Head of caudate nucleus (tissue), 42 donors: ENCODE measurements around the gene MLF2.
A peak's percentile ranks its signal among the peaks of the same experiment; 100 is the strongest.
"Not testable (repeated sequence)": the region's sequence is repeated elsewhere in the genome, so short reads cannot be mapped to it uniquely, and the experiment has no call there.

Source experiments
- DNase-seq, 42 donors: peaks; one replicate each; pipeline versions ENCODE4 v3.0.0 to v3.0.0-alpha.2; 2020 to 2021; ENCODE audit warnings: mixed read lengths in 7 of 42
- intact Hi-C: fragments of 100-400 bp; cut with DNase I; formaldehyde crosslinking; loops from one replicate; pipeline ENCODE4 v1.15.0; 2022

MLF2 gene

DNA sequence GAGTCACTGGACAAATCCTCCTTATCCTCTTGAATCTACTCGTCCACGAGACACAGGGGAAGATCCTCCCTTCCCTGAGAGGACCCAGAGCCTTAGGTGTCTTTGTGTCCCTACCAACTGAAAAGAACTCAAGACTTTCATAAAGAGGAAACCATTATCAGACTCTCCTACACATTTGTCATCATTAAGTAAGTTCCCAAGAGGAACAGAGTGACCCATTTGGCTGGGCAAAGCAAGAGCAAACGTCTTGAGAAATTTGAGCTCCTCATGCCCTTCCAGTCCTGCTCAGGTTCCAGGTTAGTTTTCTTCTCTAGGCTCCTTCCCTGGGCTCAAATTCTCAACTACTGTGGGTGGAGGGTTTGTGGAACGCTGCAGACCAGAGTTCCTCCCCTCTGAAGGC, 5.7 kb downstream of the MLF2 start:
- intact Hi-C loops, result no loop called here
- no peak for DNase-seq

DNA sequence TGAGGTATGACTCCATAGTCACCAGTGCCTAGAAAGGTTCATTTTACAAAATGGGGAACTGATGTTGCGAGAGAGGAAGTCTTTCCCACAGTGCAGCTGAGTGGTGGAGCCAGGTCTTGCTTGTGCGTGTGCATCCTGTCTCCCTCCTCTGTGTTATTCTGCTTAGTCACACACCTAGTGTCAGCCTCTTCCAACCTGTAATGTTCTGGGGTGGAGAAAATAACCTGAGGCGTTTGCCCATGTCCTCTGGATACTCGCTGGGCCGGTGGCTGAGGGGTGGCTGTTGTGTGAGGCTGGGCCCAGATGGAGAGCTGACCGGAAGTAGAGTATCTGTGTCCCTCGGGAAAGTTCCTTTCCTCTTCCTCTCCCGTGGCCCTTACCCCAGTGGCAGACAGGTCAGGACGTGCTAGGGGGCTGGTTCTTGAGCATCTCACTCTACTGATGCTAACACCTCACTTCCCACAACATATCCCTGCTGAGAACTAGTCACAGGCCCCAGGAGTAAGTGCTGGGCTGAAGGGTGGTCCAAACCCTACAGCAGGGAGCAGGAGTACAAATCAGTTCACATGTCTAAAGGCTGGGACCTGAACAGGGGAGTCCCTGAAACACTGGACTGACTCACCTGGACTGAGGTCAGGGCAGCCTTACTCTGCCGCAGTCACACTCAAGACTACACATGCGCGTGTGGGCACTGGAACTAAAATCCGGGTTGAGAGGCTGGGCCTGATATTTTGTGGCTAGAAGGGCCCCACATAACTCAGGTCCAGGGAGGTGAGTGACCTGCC, 7.0 kb downstream of the MLF2 start:
- peak in 3 of 42 donors; percentile 14 to 46 (median 34) for DNase-seq

DNA sequence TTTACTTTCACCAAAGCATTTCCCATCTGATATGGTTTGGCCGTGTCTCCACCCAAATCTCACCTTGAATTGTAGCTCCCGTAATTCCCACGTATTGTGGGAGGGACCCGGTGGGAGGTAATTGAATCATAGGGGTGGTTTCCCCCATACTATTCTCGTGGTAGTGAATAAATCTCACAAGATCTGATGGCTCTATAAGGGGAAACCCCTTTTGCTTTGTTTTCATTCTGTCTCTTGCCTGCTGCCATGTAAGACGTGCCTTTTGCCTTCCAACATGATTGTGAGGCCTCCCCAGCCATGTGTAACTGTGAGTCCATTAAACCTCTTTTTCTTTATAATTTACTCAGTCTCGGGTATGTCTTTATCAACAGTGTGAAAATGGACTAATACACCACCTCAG, 9.6 kb downstream of the MLF2 start:
- DNase-seq, intact Hi-C loops: not testable (repeated sequence)

More for the DNA sequence above, 7.0 kb downstream of the MLF2 start:
- intact Hi-C loops, result no loop called here

DNA sequence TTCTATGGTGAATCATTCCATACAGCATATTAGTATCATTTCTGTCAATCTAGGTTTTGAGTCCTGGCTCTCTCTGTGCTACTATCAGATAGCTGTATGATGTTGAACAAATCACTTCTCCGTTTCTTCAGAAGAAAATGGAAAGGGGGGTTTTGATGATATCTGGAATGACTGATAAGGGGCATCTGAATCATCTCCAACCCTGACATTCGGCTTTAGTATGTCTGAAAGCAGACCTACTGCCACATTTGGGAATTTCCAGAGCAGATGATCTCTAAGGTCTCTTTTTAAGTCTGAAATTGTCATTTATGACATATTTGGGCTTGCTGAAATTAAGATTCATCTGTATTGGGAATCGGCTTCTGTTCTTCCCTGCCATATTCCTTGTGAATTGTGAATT, 10.1 kb downstream of the MLF2 start:
- no peak for DNase-seq

DNA sequence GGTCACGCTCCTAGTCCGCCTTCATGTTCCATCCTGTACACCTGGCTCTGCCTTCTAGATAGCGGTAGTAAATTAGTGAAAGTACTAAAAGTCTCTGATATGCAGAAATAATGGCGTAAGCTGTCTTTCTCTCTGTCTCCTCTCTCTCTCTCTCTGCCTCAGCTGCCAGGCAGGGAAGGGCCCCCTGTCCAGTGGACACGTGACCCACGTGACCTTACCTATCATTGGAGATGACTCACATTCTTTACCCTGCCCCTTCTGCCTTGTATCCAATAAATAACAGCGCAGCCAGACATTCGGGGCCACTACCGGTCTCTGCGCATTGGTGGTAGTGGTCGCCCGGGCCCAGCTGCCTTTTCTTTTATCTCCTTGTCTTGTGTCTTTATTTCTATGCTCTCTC, 10.9 kb downstream of the MLF2 start:
- intact Hi-C loops, DNase-seq: not testable (repeated sequence)

More for the DNA sequence above, 10.1 kb downstream of the MLF2 start:
- intact Hi-C loops, result no loop called here

DNA sequence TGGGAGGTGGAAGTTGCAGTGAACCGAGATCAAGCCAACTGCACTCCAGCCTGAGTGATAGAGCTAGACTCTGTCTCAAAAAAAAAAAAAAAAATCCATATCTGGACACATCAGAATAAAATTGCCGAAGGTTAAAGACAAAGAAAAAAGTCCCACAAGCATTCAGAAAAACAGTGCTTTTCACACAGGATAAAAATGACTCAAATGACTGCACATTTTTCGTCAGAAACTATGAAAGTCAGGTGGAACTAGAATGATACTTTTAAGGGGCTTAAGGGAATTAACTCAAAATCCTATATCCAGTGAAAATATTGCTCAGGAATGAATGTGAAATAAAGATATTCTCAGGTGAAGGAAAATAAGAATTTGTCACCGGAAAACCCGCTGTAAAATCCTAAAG, 16.2 kb downstream of the MLF2 start:
- no peak for DNase-seq
- intact Hi-C loops, result no loop called here

DNA sequence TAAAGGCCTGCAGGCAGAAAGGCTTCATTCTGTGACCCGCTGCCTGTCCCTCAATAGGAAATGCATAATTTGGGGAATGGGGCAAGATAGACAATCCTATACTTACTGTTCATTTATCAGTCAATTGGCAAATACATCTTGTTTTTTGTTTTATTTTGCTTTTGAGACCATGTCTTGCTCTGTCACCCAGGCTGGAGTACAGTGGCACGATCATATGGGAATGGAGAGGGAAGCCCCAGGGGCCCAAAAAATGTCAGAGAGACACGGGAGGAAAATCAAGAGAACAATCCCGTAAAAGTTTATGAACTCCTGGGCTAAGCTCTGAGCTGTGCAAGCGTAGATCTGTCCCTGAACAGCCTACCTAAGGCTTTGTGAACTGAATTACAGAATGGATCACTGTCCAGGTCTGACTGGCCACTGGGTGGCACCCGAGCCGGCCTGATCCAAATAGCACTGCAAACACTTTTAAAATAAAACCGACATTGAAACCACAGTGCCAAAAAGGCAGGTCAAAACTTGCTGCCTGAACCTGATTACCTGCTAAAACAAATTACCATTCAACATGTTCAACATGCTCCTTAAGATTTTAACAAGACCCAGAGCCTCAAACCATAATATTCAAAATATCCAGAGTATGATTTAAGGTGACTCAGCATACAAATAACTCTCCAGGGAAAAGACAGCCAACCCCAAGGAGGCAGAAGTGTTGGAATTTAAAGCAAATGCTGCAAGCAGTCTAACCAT, 17.3 kb downstream of the MLF2 start:
- peak; percentile 26 to 83 (median 63) for DNase-seq
- intact Hi-C loops, result no loop called here

DNA sequence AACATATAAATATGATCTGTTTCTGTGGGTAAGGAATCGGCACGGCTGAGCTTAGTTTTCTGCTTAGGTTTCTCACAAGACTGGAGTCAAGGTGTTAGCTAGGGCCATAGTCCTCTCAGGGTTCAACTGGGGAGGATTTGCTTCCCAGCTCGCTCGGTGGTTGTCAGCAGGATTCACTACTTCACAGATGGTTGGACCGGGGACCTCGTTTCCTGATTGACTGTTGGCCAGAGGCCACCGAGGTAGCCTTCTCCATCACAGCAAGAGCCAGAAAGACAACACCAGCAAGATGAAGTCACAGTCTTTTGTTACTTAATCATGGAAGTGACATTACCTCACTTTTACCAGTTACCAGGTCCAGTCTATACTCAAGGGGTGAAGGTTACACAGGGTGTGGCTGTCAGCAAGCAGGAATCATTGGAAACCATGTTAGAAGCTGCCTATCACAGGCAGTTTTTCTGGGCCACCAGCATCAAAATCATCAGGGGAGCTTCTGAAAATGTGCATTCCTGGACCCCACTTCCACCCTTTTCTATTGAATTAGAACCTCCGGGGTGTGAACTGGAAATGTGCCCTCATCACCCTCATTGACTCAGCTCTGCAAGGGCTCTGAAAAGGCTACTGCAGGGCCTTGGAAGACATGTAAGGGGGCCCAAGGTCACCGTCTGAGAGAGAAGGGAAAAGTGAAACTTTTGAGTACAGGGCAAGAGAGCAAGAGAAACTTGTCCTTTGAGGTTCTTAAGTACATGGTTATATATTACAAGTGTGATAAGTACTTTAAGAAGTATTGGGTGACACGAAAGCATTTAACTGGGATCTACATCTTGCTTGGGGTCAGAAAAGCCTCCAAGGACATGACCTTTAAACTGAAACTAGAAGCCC, 18.2 kb downstream of the MLF2 start:
- DNase-seq, result no peak
- intact Hi-C loops, result no loop called here

DNA sequence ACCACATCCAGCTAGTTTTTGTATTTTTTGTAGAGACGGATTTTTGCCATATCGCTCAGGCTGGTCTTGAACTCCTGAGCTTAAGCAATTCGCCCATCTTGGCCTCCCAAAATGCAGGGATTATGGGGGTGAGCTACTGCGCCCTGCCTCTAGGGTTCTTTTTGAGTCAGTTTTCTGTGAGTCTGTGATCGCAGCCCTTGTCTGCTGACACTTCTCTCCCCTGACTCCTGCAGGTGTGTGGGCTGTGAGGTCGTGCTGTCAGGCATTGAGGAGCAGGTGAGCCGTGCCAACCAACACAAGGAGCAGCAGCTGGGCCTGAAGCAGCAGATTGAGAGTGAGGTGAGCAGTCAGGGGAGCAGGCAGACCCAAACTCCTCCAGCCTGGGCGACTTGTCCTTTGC, 22.8 kb downstream of the MLF2 start:
- intact Hi-C loops, result no loop called here

DNA sequence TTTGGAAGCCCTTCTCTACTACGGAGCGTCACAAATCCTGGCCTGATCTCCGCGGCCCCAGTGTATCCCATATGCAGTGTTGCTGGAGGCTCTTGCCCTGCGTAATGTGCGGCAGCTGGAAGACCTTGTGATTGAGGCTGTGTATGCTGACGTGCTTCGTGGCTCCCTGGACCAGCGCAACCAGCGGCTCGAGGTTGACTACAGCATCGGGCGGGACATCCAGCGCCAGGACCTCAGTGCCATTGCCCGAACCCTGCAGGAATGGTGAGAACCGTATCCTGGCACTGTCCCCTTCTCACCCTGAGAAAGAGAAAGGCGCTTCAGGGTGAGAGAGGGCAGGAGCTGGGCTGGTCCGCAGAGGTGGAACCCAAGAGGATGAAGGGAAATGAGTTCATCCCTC, 23.8 kb downstream of the MLF2 start:
- intact Hi-C loops, result no loop called here
- no peak for DNase-seq

More for the DNA sequence above, 22.8 kb downstream of the MLF2 start:
- DNase-seq, result peak in 35 of 42 donors; percentile 5 to 79 (median 39)

DNA sequence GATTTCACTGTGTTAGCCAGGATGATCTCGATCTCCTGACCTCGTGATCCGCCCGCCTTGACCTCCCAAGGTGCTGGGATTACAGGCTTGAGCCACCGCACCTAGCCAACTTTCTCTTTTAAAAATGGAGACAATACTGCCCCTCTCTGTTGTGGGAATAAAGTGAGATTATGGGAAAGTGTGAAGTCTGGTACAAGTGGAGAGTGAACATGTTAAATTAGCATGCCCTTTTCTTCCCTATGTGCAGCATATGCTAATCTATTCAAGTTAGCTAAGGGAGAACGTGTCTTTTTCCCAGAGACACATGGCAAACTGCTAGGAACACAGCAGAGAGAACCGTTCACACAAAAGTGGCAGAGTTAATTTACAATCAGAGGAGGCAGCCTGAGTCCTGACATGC, 27.6 kb downstream of the MLF2 start:
- intact Hi-C loops, result no loop called here
- DNase-seq, result no peak

DNA sequence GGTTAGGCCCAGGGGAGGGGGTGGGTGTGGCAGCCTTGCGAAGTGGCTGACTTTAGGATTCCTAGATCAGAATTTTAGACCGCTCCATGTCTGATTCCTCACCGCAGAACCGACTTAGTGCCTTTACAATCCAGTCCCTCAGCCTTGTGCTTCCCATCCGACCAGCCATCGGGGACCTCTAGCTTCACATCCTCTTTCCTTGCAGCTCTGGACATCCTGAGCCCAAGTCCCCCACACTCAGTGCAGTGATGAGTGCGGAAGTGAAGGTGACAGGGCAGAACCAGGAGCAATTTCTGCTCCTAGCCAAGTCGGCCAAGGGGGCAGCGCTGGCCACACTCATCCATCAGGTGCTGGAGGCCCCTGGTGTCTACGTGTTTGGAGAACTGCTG, 28.5 kb downstream of the MLF2 start:
- DNase-seq, result peak in 11 of 42 donors; percentile 3 to 45 (median 16)
- intact Hi-C loops, result no loop called here

DNA sequence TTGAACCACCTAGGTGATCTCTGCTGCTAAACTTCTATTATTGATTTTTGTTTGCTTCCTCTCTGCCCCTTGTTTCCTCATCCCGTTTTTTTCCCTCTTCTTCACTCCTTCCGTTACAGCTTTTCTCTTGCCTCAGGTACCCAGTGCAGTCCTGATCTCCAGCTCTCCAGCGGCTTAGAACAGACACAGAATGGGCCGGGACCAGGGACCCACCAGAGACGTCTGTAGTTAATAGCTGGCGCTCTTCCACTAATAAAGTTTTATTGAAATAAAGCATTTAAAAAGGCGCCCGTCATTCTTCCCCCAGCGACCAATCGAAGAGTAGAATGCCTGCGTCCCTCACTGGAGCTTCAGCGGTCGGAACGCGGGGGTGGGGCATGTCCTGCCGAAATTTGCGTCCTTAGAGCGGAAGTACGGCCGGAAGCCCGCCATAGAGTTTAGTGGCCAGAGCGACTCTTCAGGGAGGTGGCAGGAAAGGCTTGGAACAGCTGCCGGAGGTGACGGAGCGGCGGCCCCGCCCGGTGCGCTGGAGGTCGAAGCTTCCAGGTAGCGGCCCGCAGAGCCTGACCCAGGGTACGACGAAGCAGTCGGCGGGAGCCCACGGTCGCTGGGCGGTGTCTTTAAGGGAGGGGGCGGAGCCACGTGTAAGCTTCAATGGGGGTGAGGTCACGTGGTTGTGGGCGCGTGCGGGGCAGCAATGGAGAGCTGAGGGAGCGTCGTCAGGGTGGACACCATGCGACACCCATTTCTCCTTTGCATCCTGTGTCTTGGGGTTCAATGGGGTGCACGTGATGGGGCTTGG, 29.1 kb downstream of the MLF2 start, which contains the start of gene COPS7A:
Gene COPS7A, plus strand, starts transcription at position 440 of the 802 bp plus-strand sequence. CDS start 611 bp downstream, outside the sequence.
- intact Hi-C loops, result loop anchor here (1.0 to 2.0 kb wide), 2 partner anchors 35 to 61 kb away; partner anchors contain the start of genes ING4 and ZNF384
- DNase-seq, result peak; percentile 96 to 99 (median 99)

DNA sequence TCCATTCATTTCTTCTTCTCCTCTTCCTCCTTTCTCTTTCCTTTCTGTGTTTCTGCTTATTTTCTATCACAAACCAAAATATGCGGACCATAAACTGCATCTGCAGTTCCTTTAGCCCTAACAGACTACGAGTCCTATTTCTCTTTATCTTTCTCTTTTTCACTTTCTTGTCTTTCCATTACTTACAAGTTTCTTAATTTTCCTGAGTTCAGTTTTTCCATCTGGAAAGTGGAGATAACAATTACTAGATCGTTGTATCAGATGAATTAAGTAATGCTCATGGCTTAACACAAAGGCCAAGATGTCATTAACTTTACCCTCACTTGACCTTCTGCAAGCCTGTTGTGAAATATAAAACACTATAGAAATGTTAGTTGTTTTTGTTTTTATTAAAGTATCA, 30.1 kb downstream of the MLF2 start:
- DNase-seq, result no peak
- intact Hi-C loops, result loop anchor here (1.0 to 2.0 kb wide), 2 partner anchors 34 to 60 kb away; partner anchors contain the start of genes ING4 and ZNF384

DNA sequence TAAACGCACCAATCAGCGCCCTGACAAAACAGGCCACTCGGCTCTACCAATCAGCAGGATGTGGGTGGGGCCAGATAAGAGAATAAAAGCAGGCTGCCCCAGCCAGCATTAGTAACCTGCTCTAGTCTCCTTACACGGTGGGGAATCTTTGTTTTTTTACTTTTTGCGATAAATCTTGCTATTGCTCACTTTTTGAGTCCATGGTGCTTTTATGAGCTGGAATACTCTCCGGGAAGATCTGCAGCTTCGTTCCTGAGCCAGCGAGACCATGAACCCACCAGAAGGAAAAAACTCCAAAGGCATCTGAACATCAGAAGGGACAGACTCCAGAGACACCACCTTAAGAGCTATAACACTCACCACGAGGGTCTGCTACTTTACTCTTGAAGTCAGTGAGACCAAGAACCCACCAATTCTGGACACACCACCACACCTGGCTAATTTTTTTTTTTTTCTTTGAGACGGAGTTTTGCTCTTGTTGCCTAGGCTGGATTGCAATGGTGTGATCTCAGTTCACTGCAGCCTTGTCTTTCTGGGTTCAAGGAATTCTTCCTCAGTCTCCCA, 36.0 kb downstream of the MLF2 start:
- intact Hi-C loops, result no loop called here
- no peak for DNase-seq

DNA sequence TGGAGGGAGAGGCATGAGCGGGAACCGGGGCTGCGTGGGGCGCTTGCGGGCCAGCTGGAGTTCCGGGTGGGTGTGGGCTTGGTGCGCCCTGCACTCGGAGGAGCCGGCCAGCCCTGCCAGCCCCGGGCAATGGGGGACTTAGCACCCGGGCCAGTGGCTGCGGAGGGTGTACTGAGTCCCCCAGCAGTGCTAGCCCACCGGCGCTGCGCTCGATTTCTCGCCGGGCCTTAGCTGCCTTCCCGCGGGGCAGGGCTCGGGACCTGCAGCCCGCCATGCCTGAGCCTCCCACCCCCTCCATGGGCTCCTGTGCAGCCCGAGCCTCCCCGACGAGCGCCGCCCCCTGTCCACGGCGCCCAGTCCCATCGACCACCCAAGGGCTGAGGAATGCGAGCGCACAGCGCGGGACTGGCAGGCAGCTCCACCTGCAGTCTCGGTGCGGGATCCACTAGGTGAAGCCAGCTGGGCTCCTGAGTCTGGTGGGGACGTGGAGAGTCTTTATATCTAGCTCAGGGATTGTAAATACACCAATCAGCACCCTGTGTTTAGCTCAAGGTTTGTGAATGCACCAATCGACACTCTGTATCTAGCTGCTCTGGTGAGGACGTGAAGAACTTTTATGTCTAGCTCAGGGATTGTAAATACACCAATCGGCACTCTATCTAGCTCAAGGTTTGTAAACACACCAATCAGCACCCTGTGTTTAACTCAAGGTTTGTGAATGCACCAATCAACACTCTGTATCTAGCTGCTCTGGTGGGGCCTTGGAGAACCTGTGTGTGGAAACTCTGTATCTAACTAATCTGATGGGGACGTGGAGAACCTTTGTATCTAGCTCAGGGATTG, 36.7 kb downstream of the MLF2 start:
- DNase-seq, intact Hi-C loops: not testable (repeated sequence)

DNA sequence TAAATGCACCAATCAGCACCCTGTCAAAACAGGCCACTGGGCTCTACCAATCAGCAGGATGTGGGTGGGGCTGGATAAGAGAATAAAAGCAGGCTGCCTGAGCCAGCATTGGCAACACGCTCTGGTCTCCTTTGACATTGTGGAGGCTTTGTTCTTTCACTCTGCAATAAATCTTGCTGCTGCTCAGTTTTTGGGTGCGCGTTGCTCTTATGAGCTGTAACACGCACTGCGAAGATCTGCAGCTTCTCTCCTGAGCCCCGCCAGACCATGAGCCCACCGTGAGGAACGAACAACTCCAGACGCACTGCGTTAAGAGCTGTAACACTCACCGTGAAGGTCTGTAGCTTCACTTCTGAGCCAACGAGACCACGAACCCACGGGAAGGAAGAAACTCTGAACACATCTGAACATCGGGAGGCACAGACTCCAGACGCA, 44.0 kb downstream of the MLF2 start:
- no peak for DNase-seq
- intact Hi-C loops, result no loop called here
